HFF-Myc (cell line): ENCODE measurements around the gene PHYKPL.
"Not testable (repeated sequence)": the region's sequence is repeated elsewhere in the genome, so short reads cannot be mapped to it uniquely, and the experiment has no call there.

Source experiments
- DNase-seq: peaks from one replicate; pipeline ENCODE4 v3.0.0-alpha.2; 2011; ENCODE audit warnings: low read depth; ENCODE audit errors: extremely low read depth
- H3K4me3 ChIP-seq: replicated peaks from 2 replicates; pipeline ENCODE4 v1.5.1; 2011; ENCODE audit warnings: low read depth, mild to moderate bottlenecking, control low read depth, low read length
- CTCF ChIP-seq: IDR thresholded peaks from 2 replicates; pipeline ENCODE4 v1.5.1; 2012; ENCODE audit warnings: mild to moderate bottlenecking, low read depth, low read length, control low read depth; ENCODE audit errors: missing control alignments

The PHYKPL gene

GRCh38 chr5:178234750-178235587 lies 2.4 kb upstream of the PHYKPL start:
- H3K4me3 ChIP-seq = no peak overlapping the region
- no peak for DNase-seq
- peak; percentile 83 for TF ChIP-seq CTCF

- H3K4me3 ChIP-seq = no peak overlapping the region
- no peak for TF ChIP-seq CTCF
- no peak for DNase-seq
These were observed 1.6 kb upstream of the PHYKPL start for GRCh38 chr5:178234121-178234749.

- DNase-seq = no peak
- H3K4me3 ChIP-seq = peak overlapping the region; percentile 92
- no peak for TF ChIP-seq CTCF
These were observed 373 bp upstream of the PHYKPL start for GRCh38 chr5:178232920-178233429.

GRCh38 chr5:178231539-178232123 lies 971 bp downstream of the PHYKPL start:
- peak overlapping the region; percentile 92 for H3K4me3 ChIP-seq
- no peak for DNase-seq
- no peak for TF ChIP-seq CTCF

GRCh38 chr5:178230879-178231538 lies 1.6 kb downstream of the PHYKPL start:
- peak overlapping the region; percentile 92 for H3K4me3 ChIP-seq
- DNase-seq = no peak
- TF ChIP-seq CTCF = no peak

GRCh38 chr5:178229861-178230260 lies 2.7 kb downstream of the PHYKPL start:
- TF ChIP-seq CTCF = no peak
- H3K4me3 ChIP-seq = peak overlapping the region; percentile 92; the same call in 1 of the 2 replicates
- no peak for DNase-seq

- not testable (repeated sequence) for H3K4me3 ChIP-seq, DNase-seq
These were observed 3.5 kb downstream of the PHYKPL start for GRCh38 chr5:178229111-178229510.
